Activated CD8-positive, alpha-beta T cell treated with anti-CD3 and anti-CD28 coated beads for 36 hours (primary cell): ENCODE measurements around the gene PROCR. TPM values are rescaled to one million over a fixed set of nuclear protein-coding genes. Genes with fewer than 3 reads are reported as not detected.
"Not testable (repeated sequence)": the region's sequence is repeated elsewhere in the genome, so short reads cannot be mapped to it uniquely, and the experiment has no call there.

Source experiments
- ATAC-seq: fragments of 200-7000 bp; cut with Tn5 transposase; one replicate; pipeline ENCODE4 v1.10.0; 2021; ENCODE audit warnings: mild to moderate bottlenecking, moderate library complexity
- CTCF ChIA-PET: fragments of 350-600 bp; sonication (Branson Sonifier 250); formaldehyde crosslinking; loops from one replicate; lab custom pipeline; 2021; ENCODE audit warnings: antibody characterized with exemption; lab: Charles Lee
- POLR2A ChIA-PET: fragments of 350-600 bp; sonication (Branson Sonifier 250); formaldehyde crosslinking; loops from one replicate; lab custom pipeline; 2021; ENCODE audit warnings: antibody characterized with exemption; lab: Charles Lee
- DNase-seq: peaks from one replicate; pipeline ENCODE4 v3.0.0-alpha.2; 2020
- H3K27ac Mint-ChIP-seq: one replicate; pipeline ENCODE4 v1.8.0; 2021; ENCODE audit warnings: mild to moderate bottlenecking, mixed read lengths
- H3K27me3 Mint-ChIP-seq: one replicate; pipeline ENCODE4 v1.8.0; 2021; ENCODE audit warnings: mixed read lengths
- H3K36me3 Mint-ChIP-seq: one replicate; pipeline ENCODE4 v1.8.0; 2021; ENCODE audit warnings: low read depth, mixed read lengths
- H3K4me1 Mint-ChIP-seq: one replicate; pipeline ENCODE4 v1.8.0; 2021; ENCODE audit warnings: low read depth, mixed read lengths
- H3K4me3 Mint-ChIP-seq: one replicate; pipeline ENCODE4 v1.8.0; 2021; ENCODE audit warnings: mild to moderate bottlenecking, moderate library complexity, mixed read lengths
- H3K9me3 Mint-ChIP-seq: one replicate; pipeline ENCODE4 v1.8.0; 2021; ENCODE audit warnings: mixed read lengths
- CTCF ChIP-seq: fragments of 200-600 bp; IDR thresholded peaks from one replicate; pipeline ENCODE4 v1.8.0; 2022; ENCODE audit warnings: antibody characterized with exemption, mild to moderate bottlenecking
- intact Hi-C: fragments of 100-400 bp; cut with micrococcal nuclease; formaldehyde crosslinking; loops from one replicate; pipeline ENCODE4 v1.10.0; 2022
- total RNA-seq, 2 experiments: library from RNA; stranded (reverse); gene quantifications; one replicate each; pipeline ENCODE4 v1.2.3, GENCODE V29; 2021

PROCR gene
- total RNA-seq, 2 experiments from 2014 or later = 2.3 to 3.0 TPM

- no peaks in the 10 kb centered on the region for H3K9me3 Mint-ChIP-seq
- CTCF ChIA-PET = no interaction called here
- POLR2A ChIA-PET = interaction anchor here (0.7 kb wide), 1 partner anchor 105 kb away, joined by 3 read pairs; no protein-coding TSS in a partner anchor
- H3K36me3 Mint-ChIP-seq = peaks cover 1% of the 10 kb centered on the region
- H3K27ac Mint-ChIP-seq = no peak overlapping the region
- intact Hi-C loops = no loop called here
- no peak overlapping the region for H3K4me3 Mint-ChIP-seq
- H3K4me1 Mint-ChIP-seq = no peaks in the 10 kb centered on the region
- no peak for DNase-seq
- TF ChIP-seq CTCF = no peak
- no peak for ATAC-seq
- H3K27me3 Mint-ChIP-seq = no peaks in the 10 kb centered on the region
Observed at GRCh38 chr20:35179292-35180212, 7.7 kb downstream of the PROCR start.

- intact Hi-C loops = no loop called here
- POLR2A ChIA-PET = interaction anchor here (0.7 kb wide), 1 partner anchor 104 kb away, joined by 3 read pairs; no protein-coding TSS in a partner anchor
Observed at GRCh38 chr20:35180266-35180665, 8.4 kb downstream of the PROCR start.

GRCh38 chr20:35181731-35182130, 9.9 kb downstream of the PROCR start:
- Mint-ChIP-seq H3K27ac (no peak overlapping the region), H3K4me1 (no peaks in the 10 kb centered on the region), H3K27me3 (no peaks in the 10 kb centered on the region), H3K36me3 (peaks cover 1% of the 10 kb centered on the region), H3K9me3 (no peaks in the 10 kb centered on the region), H3K4me3 (no peak overlapping the region)
- POLR2A ChIA-PET = no interaction called here
- TF ChIP-seq CTCF = no peak
- no peak for DNase-seq
- intact Hi-C loops = no loop called here
- CTCF ChIA-PET = no interaction called here
- ATAC-seq = no peak

More at GRCh38 chr20:35180266-35180665, 8.4 kb downstream of the PROCR start:
- Mint-ChIP-seq H3K36me3 (peaks cover 1% of the 10 kb centered on the region), H3K9me3 (no peaks in the 10 kb centered on the region), H3K27me3 (no peaks in the 10 kb centered on the region), H3K27ac (no peak overlapping the region), H3K4me3 (no peak overlapping the region), H3K4me1 (no peaks in the 10 kb centered on the region)
- DNase-seq (no peak), ATAC-seq (no peak)
- no peak for TF ChIP-seq CTCF
- CTCF ChIA-PET = no interaction called here

GRCh38 chr20:35186691-35187289, 14.9 kb downstream of the PROCR start:
- POLR2A ChIA-PET, intact Hi-C loops, H3K4me3 Mint-ChIP-seq, H3K27me3 Mint-ChIP-seq, H3K27ac Mint-ChIP-seq, H3K4me1 Mint-ChIP-seq, ATAC-seq, H3K9me3 Mint-ChIP-seq, H3K36me3 Mint-ChIP-seq, DNase-seq: not testable (repeated sequence)
- CTCF ChIA-PET = interaction anchor here (1.1 to 1.7 kb wide), 3 partner anchors 42 to 117 kb away, joined by 3 to 5 read pairs (median 4); no protein-coding TSS in a partner anchor

- intact Hi-C loops = no loop called here
- H3K9me3 Mint-ChIP-seq = no peaks in the 10 kb centered on the region
- TF ChIP-seq CTCF = no peak
- H3K36me3 Mint-ChIP-seq = no peaks in the 10 kb centered on the region
- no peak for DNase-seq
- H3K4me1 Mint-ChIP-seq = no peaks in the 10 kb centered on the region
- no peak overlapping the region for H3K27ac Mint-ChIP-seq
- H3K4me3 Mint-ChIP-seq = no peak overlapping the region
- no peak for ATAC-seq
- no peaks in the 10 kb centered on the region for H3K27me3 Mint-ChIP-seq
- CTCF ChIA-PET = interaction anchor here (1.1 to 1.7 kb wide), 4 partner anchors 31 to 116 kb away, joined by 3 to 5 read pairs (median 4); no protein-coding TSS in a partner anchor
- POLR2A ChIA-PET = no interaction called here
Observed at GRCh38 chr20:35187584-35188190, 15.8 kb downstream of the PROCR start.

- CTCF ChIA-PET, H3K9me3 Mint-ChIP-seq, H3K36me3 Mint-ChIP-seq, H3K4me3 Mint-ChIP-seq, H3K27me3 Mint-ChIP-seq, H3K27ac Mint-ChIP-seq, intact Hi-C loops, H3K4me1 Mint-ChIP-seq, POLR2A ChIA-PET, ATAC-seq, DNase-seq: not testable (repeated sequence)
Observed at GRCh38 chr20:35189223-35189622, 17.4 kb downstream of the PROCR start.
